VCaP (cell line): ENCODE data around the gene LMX1B.
A peak's percentile ranks its signal among the peaks of the same experiment; 100 is the strongest.

Source experiments
- H3K27ac ChIP-seq: fragments of 450-650 bp; 2 replicates; pipeline ENCODE4 v1.5.1; 2017
- CTCF ChIP-seq: fragments of 450-650 bp; conservative IDR thresholded peaks from 2 replicates; pipeline ENCODE4 v1.5.1; 2017; ENCODE audit warnings: mild to moderate bottlenecking, moderate library complexity

The LMX1B gene

GRCh38 chr9:126666155-126666803 is 52.6 kb downstream of the LMX1B start:
- no peak overlapping the region for H3K27ac ChIP-seq
- no peak for TF ChIP-seq CTCF

GRCh38 chr9:126667190-126668055 is 53.7 kb downstream of the LMX1B start:
- no peak for TF ChIP-seq CTCF
- H3K27ac ChIP-seq: no peak overlapping the region

GRCh38 chr9:126668058-126668457 is 54.3 kb downstream of the LMX1B start:
- no peak for TF ChIP-seq CTCF
- no peak overlapping the region for H3K27ac ChIP-seq

GRCh38 chr9:126669108-126669507 is 55.4 kb downstream of the LMX1B start:
- TF ChIP-seq CTCF: no peak
- no peak overlapping the region for H3K27ac ChIP-seq

GRCh38 chr9:126670270-126670669 is 56.5 kb downstream of the LMX1B start:
- TF ChIP-seq CTCF: no peak
- H3K27ac ChIP-seq: no peak overlapping the region

GRCh38 chr9:126671381-126671831 is 57.7 kb downstream of the LMX1B start:
- H3K27ac ChIP-seq: peak overlapping the region; percentile 26

More at GRCh38 chr9:126671381-126671831, 57.7 kb downstream of the LMX1B start:
- no peak for TF ChIP-seq CTCF
